Measurements from ENCODE around the gene WDR81. TPM values are rescaled to one million over a fixed set of nuclear protein-coding genes. Genes with fewer than 3 reads are reported as not detected.

The WDR81 gene
- total RNA-seq, 1 experiment from 2014 or later: 20.5 TPM

GRCh38 chr17:1745513-1746020, 21.1 kb downstream of the WDR81 start:
- H2AFZ ChIP-seq: no peak overlapping the region
- H3K36me3 ChIP-seq (ENCODE audit: low read depth): no peaks in the 10 kb centered on the region
- H3K4me3 ChIP-seq: no peak overlapping the region
- H3F3A ChIP-seq (ENCODE audit: insufficient read depth, low read depth): peaks cover 6% of the 10 kb centered on the region; the same call in 1 of the 2 replicates
- BruUV-seq (replicated peaks): no TSS peak
- intact Hi-C loops (cut with micrococcal nuclease; ENCODE audit: unreplicated experiment): no loop called here
- H3K27ac ChIP-seq: no peak overlapping the region
- no peaks in the 10 kb centered on the region; the same call in 1 of the 2 replicates for H3K27me3 ChIP-seq (ENCODE audit: insufficient read depth, low read depth)
- POLR2A ChIA-PET (ENCODE audit: unreplicated experiment): no interaction called here
- no peak for DNase-seq
- no peaks in the 10 kb centered on the region for H3K9me3 ChIP-seq (ENCODE audit: insufficient read depth, low read depth)
- H3K79me2 ChIP-seq (ENCODE audit: low read depth): no peaks in the 10 kb centered on the region
- CTCF ChIA-PET: no interaction called here
- H3K9me2 ChIP-seq (ENCODE audit: insufficient read depth): no peaks in the 10 kb centered on the region
- no peak overlapping the region for H3K4me2 ChIP-seq
- no peaks in the 10 kb centered on the region for H4K20me1 ChIP-seq (ENCODE audit: insufficient read depth)
- TF ChIP-seq EZH2 (IDR thresholded peaks at IDR 0.05; ENCODE audit: low read depth) (no peak), CTCF (conservative IDR thresholded peaks at IDR 0.05) (no peak)
- H3K4me1 ChIP-seq (replicated peaks; ENCODE audit: insufficient read depth): peaks cover 5% of the 10 kb centered on the region; the same call in 1 of the 2 replicates

DNA sequence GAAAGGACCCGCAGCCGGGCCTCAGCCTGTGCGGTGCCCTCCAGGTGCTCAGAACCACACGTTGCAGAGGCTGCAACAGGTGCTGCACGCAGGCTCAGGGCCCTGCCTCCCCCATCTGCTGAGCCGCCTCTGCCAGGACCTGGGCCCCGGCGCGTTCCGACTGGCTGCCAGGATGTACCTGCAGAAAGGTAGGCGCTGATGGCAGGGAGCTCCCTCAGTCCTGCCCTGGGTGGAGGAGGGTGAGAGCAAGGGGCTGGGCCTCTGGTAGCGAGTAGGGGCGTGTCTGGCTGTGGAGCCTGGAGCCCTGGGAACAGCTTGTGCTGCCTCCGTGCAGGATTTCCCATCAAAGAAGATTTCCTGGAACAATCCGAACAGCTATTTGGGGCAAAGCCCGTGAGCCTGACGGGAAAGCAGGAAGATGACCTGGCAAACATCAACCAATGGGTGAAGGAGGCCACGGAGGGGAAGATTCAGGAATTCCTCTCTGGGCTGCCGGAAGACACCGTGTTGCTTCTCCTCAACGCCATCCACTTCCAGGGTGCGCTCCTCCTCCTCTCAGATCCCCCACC, 22.6 kb downstream of the WDR81 start:
- ChIA-PET CTCF (interaction anchor here (0.5 kb wide), 1 partner anchor 32 kb away, joined by 4 read pairs; no protein-coding TSS in a partner anchor), POLR2A (ENCODE audit: unreplicated experiment) (no interaction called here)
- Histone ChIP-seq H3K9me2 (ENCODE audit: insufficient read depth) (no peaks in the 10 kb centered on the region), H3K9me3 (ENCODE audit: insufficient read depth, low read depth) (no peaks in the 10 kb centered on the region), H4K20me1 (ENCODE audit: insufficient read depth) (no peaks in the 10 kb centered on the region), H2AFZ (no peak overlapping the region), H3K27me3 (ENCODE audit: insufficient read depth, low read depth) (no peaks in the 10 kb centered on the region; the same call in 1 of the 2 replicates), H3K79me2 (ENCODE audit: low read depth) (no peaks in the 10 kb centered on the region), H3K27ac (no peak overlapping the region), H3F3A (ENCODE audit: insufficient read depth, low read depth) (peaks cover 6% of the 10 kb centered on the region; the same call in 1 of the 2 replicates), H3K4me3 (no peak overlapping the region), H3K4me1 (replicated peaks; ENCODE audit: insufficient read depth) (peaks cover 11% of the 10 kb centered on the region; the same call in 1 of the 2 replicates), H3K4me2 (no peak overlapping the region), H3K36me3 (ENCODE audit: low read depth) (no peaks in the 10 kb centered on the region)
- intact Hi-C loops (cut with micrococcal nuclease; ENCODE audit: unreplicated experiment): no loop called here
- no peak for DNase-seq
- TF ChIP-seq CTCF (conservative IDR thresholded peaks at IDR 0.05) (no peak), EZH2 (IDR thresholded peaks at IDR 0.05; ENCODE audit: low read depth) (no peak)
- no TSS peak for BruUV-seq (replicated peaks)

DNA sequence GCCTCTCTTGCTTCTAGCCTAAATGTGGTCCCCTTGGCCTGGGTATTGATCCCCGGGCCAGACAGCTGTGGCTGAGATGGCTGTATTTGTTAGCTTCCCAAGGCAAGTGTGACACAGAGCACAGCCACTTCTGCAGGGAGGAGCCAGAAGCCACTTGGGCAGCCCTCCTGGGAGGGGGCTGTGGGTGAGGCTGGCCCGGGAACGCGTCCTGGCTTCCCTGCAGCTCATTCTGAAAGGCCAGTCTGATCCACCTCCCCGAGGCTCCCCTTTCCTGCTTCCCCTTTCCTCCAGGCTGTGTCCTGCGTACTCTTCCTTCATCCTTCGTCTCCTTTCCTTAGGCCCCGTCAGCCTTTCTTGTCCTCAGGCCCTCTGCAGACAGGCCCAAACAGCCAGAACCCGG, 26.1 kb downstream of the WDR81 start:
- H3K4me3 ChIP-seq: no peak overlapping the region
- no TSS peak for BruUV-seq (replicated peaks)
- no peak overlapping the region for H3K27ac ChIP-seq
- no peaks in the 10 kb centered on the region for H4K20me1 ChIP-seq (ENCODE audit: insufficient read depth)
- H3K79me2 ChIP-seq (ENCODE audit: low read depth): no peaks in the 10 kb centered on the region
- no peak overlapping the region for H3K4me2 ChIP-seq
- H3K9me2 ChIP-seq (ENCODE audit: insufficient read depth): no peaks in the 10 kb centered on the region
- no peaks in the 10 kb centered on the region for H3K9me3 ChIP-seq (ENCODE audit: insufficient read depth, low read depth)
- no peaks in the 10 kb centered on the region for H3K36me3 ChIP-seq (ENCODE audit: low read depth)
- no peak overlapping the region for H2AFZ ChIP-seq
- TF ChIP-seq CTCF (conservative IDR thresholded peaks at IDR 0.05): no peak
- TF ChIP-seq EZH2 (IDR thresholded peaks at IDR 0.05; ENCODE audit: low read depth): no peak
- ChIA-PET POLR2A (ENCODE audit: unreplicated experiment) (no interaction called here), CTCF (no interaction called here)
- no peaks in the 10 kb centered on the region for H3K27me3 ChIP-seq (ENCODE audit: insufficient read depth, low read depth)
- peaks cover 19% of the 10 kb centered on the region for H3F3A ChIP-seq (ENCODE audit: insufficient read depth, low read depth)
- intact Hi-C loops (cut with micrococcal nuclease; ENCODE audit: unreplicated experiment): no loop called here
- H3K4me1 ChIP-seq (replicated peaks; ENCODE audit: insufficient read depth): peaks cover 28% of the 10 kb centered on the region
- DNase-seq: no peak
